Muscle layer of duodenum (tissue), 2 donors: Measurements from ENCODE around the gene WIPF2.
"Not testable (repeated sequence)": the region's sequence is repeated elsewhere in the genome, so short reads cannot be mapped to it uniquely, and the experiment has no call there.

Experiments used
- H3K27ac ChIP-seq: one replicate; pipeline ENCODE4 v1.7.0; 2013; ENCODE audit warnings: mild to moderate bottlenecking, low read length
- H3K27me3 ChIP-seq: one replicate; pipeline ENCODE4 v1.7.0; 2013; ENCODE audit warnings: low read depth, mild to moderate bottlenecking, control low read depth, low read length
- H3K36me3 ChIP-seq, 2 donors: one replicate each; pipeline ENCODE4 v1.7.0; 2013; ENCODE audit warnings: low read length in 2 of 2, control low read depth in 1 of 2, mild to moderate bottlenecking in 1 of 2; ENCODE audit not compliant: insufficient read depth in 2 of 2, control insufficient read depth in 1 of 2
- H3K4me1 ChIP-seq, 2 donors: one replicate each; pipeline ENCODE4 v1.7.0; 2013; ENCODE audit warnings: low read length in 2 of 2, mild to moderate bottlenecking in 2 of 2, control low read depth in 1 of 2, moderate library complexity in 1 of 2; ENCODE audit not compliant: insufficient read depth in 2 of 2, control insufficient read depth in 1 of 2
- H3K4me3 ChIP-seq, 2 donors: one replicate each; pipeline ENCODE4 v1.7.0; 2013; ENCODE audit warnings: low read length in 2 of 2, low read depth in 1 of 2, mild to moderate bottlenecking in 1 of 2
- H3K9me3 ChIP-seq, 2 donors: one replicate each; pipeline ENCODE4 v1.7.0; 2013; ENCODE audit warnings: low read length in 2 of 2, control low read depth in 1 of 2, mild to moderate bottlenecking in 1 of 2; ENCODE audit not compliant: control insufficient read depth in 1 of 2
- donor health status: healthy.

The WIPF2 gene

DNA sequence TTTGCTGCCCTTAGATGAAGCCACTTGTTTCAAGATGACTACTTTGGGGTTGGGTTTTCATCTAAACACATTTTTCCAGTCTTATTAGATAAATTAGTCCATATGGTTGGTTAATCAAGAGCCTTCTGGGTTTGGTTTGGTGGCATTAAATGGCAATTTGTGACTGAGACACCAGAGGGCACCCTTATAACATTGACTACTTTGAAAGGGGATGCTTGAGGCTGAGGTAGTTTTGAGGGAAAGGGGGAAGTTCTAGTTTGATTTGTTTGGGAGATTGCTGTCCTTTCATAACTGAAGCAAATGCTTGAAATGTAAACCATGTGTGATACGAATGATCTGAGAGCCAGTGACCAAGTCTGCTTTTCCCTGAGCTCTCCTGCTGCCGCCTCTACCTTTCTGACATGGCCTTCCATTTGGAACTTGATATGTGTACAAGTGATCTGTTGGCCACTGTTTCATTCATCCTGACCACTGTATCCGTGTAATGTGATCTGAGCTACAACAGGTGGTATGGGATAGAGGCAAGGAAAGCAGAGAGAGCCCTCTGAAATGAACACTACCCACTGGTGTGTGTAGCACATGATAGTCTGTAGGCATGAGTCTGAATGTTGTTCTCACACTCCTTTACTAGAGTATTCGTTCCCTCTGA lies 84.0 kb downstream of the WIPF2 start:
- peaks cover 29 to 39% of the 10 kb centered on the region in 2 donors for H3K4me1 ChIP-seq
- no peak overlapping the region for H3K27ac ChIP-seq
- no peaks in the 10 kb centered on the region for H3K36me3 ChIP-seq

DNA sequence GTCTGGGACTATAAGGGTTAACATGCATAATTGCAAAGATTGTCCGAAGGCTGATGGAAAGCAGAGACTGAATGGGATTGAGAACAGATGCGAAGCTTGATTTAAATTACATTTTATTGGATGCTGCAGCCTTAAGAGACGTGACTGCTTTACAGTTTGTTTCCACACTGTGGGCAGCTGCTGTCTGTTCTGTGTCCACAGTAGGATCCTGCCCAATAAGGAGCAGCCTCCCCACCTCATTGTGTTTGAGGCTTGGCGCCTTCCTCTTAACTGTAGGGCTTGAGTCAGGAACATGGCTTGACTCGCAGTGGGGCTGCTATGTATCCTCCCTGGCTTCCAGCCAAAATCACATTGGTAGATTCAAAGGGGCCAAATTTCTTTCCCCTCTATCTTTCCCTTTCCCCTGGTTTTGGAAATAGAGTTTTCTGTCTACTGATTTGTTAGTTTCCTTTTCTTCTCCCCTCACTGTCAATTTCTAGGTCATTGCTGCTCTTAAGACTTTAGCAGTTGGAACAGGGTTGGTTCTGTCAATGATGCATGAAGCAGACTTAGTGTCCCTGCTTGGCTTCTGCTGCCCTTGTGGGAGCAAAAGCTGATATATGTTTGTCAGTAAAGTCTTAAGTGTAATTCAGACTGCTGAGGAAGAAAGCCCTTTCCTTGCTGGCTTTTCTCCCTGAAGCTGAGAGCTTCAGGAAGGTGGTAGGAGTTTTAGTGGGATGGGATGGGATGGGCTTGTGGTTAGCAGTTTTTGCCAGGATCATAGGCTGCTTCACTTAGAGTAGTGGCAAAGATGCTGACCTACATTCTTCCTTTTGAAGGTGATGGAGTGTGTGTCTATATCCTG lies 84.8 kb downstream of the WIPF2 start:
- H3K4me3 ChIP-seq: peak overlapping the region in 1 of 2 donors; percentile 14
- no peaks in the 10 kb centered on the region for H3K27me3 ChIP-seq
- peak overlapping the region; percentile 52 for H3K27ac ChIP-seq
- H3K4me1 ChIP-seq: peaks cover 37 to 41% of the 10 kb centered on the region in 2 donors
- H3K36me3 ChIP-seq: no peaks in the 10 kb centered on the region
- no peaks in the 10 kb centered on the region for H3K9me3 ChIP-seq

More for the DNA sequence above, 84.0 kb downstream of the WIPF2 start:
- Histone ChIP-seq H3K27me3 (no peaks in the 10 kb centered on the region), H3K4me3 (peak overlapping the region in 1 of 2 donors; percentile 14), H3K9me3 (no peaks in the 10 kb centered on the region)

DNA sequence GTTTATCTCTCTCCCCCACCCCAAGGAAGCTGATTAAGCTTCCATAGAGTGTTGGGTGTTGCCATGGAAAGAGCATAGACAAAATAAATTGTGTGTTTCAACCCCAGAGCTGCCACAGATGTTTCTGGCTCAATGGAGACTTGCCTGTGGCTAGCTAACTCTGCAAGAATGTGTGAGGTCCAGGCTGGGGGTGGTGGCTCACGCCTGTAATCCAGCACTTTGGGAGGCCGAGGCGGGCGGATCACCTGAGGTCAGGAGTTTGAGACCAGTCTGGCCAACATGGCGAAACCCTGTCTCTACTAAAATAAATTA lies 85.4 kb downstream of the WIPF2 start:
- peaks cover 41 to 45% of the 10 kb centered on the region in 2 donors for H3K4me1 ChIP-seq
- not testable (repeated sequence) for H3K36me3 ChIP-seq, H3K27me3 ChIP-seq, H3K4me3 ChIP-seq, H3K9me3 ChIP-seq
- H3K27ac ChIP-seq: peak overlapping the region; percentile 52

DNA sequence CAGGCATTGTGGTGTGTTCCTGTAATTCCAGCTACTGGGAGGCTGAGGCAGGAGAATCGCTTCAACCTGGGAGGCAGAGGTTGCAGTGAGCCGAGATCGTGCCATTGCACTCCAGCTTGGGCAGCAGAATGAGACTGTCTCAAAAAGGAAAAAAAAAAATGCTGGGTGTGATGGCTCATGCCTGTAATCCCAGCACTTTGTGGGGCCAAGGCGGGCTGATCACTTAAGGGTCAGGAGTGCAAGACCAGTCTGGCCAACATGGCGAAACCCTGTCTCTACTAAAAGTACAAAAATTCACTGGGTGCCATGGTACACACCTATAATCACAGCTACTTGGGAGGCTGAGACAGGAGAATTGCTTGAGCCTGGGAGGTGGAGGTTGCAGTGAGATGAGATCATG lies 85.8 kb downstream of the WIPF2 start:
- H3K4me1 ChIP-seq: peaks cover 44 to 49% of the 10 kb centered on the region in 2 donors
- H3K27ac ChIP-seq, H3K36me3 ChIP-seq, H3K4me3 ChIP-seq, H3K27me3 ChIP-seq, H3K9me3 ChIP-seq: not testable (repeated sequence)

DNA sequence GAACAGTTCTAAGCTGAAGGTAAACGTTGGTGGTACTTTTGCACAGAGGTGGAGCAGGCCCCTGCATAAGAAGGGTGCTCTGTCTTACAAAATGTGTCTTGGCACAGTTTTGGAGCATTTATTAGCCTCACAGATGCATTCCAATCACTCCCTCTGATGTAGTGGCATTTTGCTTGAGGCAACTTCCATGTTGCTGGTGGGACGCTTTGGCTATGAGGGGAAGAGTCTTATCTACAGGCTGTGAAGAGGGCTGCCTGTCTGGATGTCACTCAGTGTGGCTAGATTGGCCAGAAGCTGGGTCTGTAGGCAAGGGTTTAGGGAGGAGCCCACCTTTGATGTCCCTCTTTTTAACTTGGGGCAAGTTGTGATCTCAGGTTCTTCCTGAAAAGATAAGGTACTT lies 87.3 kb downstream of the WIPF2 start:
- Histone ChIP-seq H3K27ac (peak overlapping the region; percentile 53), H3K36me3 (no peaks in the 10 kb centered on the region), H3K4me1 (peaks cover 59 to 64% of the 10 kb centered on the region in 2 donors), H3K4me3 (no peak overlapping the region), H3K27me3 (no peaks in the 10 kb centered on the region), H3K9me3 (no peaks in the 10 kb centered on the region)

DNA sequence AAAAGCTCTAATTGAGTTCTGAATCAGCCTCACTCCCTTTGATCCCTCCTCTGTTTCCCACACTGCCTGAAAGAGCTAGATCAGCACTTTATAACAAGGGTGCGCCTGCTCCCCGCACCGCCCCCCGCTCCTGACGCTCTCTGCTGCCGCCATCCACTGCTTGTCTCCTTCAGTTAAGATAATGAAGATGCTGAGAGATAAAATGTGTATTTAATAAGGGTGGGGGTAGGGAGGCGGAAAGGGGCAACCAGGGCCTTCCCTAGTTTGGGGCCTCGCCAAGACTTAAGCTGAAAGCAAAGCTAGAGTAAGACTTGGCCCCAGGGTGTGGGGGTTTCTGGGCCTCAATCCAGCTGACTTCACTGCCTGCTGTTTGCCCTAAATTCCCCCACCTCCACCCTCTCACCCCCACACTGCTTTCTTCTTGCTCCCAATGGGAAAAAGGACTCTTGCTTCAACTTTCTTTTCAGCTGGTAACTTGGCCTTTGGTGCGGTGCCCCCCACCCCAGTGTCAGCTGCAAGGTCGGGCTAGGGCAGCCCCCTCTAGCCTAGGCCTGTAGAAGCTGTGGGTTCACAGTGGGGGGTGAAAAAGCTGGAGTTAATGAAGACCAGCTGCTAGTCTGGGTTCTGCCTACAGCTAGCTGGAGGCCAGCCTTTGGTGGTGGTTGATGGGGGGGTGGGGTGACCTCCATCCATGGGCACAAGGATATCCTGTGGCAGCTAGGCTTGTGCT lies 88.1 kb downstream of the WIPF2 start:
- Histone ChIP-seq H3K27me3 (no peaks in the 10 kb centered on the region), H3K4me3 (no peak overlapping the region), H3K4me1 (peaks cover 66 to 72% of the 10 kb centered on the region in 2 donors), H3K36me3 (no peaks in the 10 kb centered on the region), H3K27ac (peak overlapping the region; percentile 53), H3K9me3 (no peaks in the 10 kb centered on the region)

DNA sequence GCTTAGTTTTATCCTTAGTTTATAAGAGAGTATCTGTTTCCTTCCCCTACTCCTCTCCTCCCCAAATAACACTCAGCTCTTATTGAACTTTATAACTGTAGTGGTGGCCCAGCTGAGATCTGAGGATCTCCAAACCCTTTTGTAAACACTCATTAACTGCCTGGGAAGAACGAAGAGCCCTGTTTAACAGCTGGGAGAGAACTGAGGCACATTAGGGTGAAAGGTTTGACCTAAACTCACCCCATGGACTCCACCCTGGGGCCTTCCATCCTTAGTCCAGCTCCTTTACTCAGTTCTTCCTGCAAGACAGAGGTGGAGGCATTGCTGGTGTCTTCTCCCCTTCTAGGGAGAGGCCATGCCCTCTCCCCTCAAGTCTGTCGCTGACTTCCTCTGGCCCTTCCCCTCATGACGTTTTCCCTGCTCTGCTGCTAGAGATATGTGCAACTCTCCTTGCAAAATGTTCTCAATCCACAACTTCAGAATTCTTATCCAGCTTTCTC lies 88.7 kb downstream of the WIPF2 start:
- H3K9me3 ChIP-seq: no peaks in the 10 kb centered on the region
- H3K27ac ChIP-seq: peak overlapping the region; percentile 52
- peaks cover 72 to 77% of the 10 kb centered on the region in 2 donors for H3K4me1 ChIP-seq
- H3K4me3 ChIP-seq: no peak overlapping the region
- H3K27me3 ChIP-seq: no peaks in the 10 kb centered on the region
- no peaks in the 10 kb centered on the region for H3K36me3 ChIP-seq

DNA sequence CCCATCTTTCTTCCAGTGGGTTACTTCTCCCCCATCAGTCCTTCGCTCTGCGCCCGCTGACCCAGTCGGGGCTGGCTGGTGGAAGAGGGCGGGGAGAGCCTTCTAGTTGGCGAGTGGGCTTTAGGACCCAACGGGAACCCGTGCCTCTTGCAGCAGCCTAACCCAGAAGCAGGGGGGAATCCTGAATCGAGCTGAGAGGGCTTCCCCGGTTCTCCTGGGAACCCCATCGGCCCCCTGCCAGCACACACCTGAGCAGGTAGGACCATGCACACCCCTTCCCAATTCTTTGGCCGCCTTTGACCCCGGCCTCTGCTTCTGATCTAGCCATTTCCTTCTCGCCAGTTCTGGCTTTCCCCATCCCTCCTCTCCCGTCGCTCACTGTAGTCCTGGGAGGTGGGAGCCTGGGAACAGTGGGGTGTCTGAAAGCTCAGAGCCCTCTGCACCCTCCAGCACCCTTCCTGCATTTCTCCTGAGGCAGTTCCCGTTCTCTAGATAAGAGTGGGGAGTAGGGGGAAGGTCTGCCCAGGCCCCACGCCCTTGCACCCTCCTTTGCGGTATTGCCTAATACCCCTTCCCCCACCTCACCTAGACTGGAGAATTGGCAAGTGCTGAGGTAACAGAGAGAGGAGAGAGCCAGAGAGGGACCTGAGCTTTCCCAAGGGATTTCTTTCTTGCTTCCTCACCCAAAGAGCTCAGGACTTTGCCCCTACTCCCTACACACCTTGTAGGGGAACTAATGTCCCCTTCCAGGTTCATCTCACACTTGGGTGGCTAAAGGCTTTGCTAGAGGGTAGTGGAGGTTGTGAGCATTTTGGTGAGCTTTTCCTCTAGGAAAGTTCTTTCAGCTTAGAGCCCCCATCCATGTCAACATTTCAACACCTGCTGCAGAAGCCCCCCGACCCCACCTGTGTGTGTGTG lies 90.2 kb downstream of the WIPF2 start, which contains the start of gene RARA:
TSS of gene RARA (plus strand) at position 150 of the 918 bp plus-strand sequence. CDS start 22,039 bp downstream, outside the sequence.
- Histone ChIP-seq H3K4me3 (peak within 1 kb of the TSS; percentile 76 to 81), H3K27ac (peak within 1 kb of the TSS; percentile 64), H3K4me1 (peaks cover 65 to 76% of the 10 kb centered on the region in 2 donors), H3K9me3 (no peaks in the 10 kb centered on the region), H3K27me3 (no peaks in the 10 kb centered on the region), H3K36me3 (no peaks in the 10 kb centered on the region)

DNA sequence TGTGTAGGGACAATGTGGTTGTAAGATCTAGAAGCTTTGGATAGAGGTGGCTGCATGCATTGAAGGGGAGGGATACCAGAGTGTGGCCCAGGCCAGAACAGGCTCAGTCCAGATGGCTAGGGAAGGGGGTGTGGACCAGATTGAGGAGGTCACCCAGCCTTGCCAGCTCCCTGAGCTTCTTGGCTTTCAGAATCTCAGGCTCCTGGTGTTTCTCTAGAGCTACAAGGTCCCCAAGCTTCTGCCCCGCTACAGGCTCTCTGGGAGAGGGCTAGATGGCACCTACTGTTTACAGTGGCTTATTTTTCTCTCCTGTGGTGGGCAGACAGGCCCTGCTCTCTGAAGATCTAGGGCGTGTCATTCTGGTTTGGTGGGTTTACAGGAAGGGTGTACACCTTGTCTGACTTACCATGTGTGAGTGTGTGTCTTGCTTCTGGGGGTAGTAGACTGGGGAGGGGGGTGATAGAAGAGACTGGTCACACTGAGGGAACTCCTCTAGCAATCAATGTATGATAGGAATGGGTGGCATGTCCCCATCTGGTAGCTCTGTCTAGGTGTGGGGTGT lies 90.9 kb downstream of the WIPF2 start:
- H3K4me3 ChIP-seq: peak overlapping the region; percentile 76 to 81
- peak overlapping the region; percentile 64 for H3K27ac ChIP-seq
- no peaks in the 10 kb centered on the region for H3K36me3 ChIP-seq
- no peaks in the 10 kb centered on the region for H3K9me3 ChIP-seq
- H3K4me1 ChIP-seq: peaks cover 67 to 79% of the 10 kb centered on the region in 2 donors
- no peaks in the 10 kb centered on the region for H3K27me3 ChIP-seq

DNA sequence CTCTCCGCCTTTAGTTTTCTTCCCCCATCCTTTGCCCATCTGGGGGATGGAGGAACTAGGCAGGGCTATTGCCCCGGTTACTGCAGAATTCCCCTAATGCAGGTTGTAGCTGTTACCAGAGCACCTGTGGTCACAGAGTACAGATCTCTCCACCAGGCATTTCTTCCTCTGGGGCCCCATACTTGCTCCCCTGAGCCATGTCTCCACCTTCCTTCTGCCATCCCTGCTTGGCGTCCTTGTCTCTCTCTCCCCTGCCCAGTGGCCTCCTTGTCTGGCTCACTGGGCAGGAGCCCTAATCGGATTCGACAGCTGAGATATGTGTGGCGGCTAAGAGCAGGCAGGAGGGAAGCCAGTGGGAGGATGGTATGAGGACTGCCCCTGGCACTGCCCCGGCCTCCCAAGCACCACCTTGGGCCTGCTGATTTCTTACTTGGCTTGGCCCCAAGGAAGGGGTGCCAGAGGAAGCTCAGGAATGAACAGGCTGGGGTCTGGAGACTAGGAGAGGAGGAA lies 91.8 kb downstream of the WIPF2 start:
- H3K9me3 ChIP-seq: no peaks in the 10 kb centered on the region
- peak overlapping the region in 1 of 2 donors; percentile 81 for H3K4me3 ChIP-seq
- peaks cover 75 to 88% of the 10 kb centered on the region in 2 donors for H3K4me1 ChIP-seq

More for the DNA sequence above, 91.8 kb downstream of the WIPF2 start:
- peak overlapping the region; percentile 64 for H3K27ac ChIP-seq
- H3K27me3 ChIP-seq: no peaks in the 10 kb centered on the region
- H3K36me3 ChIP-seq: no peaks in the 10 kb centered on the region
